ENCODE results near the gene ZNF580. TPM values are rescaled to one million over a fixed set of nuclear protein-coding genes. Genes with fewer than 3 reads are reported as not detected.

The ZNF580 gene
- total RNA-seq, 1 experiment from 2014 or later = 22.8 TPM

DNA sequence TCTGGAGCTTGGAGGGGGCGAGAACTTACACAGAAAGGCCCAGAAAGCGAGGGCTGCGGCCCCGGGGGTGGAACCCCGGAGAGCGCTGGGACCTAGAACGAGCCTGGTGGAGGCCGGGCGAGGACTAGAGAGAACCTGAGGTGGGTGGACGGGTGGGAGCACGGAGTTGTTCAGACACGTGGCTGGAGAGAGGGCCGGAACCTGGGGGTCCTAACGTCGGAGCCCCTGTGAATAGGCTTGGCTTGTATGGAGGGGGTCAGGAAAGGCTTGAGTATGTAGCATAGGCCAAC, 3.0 kb downstream of the ZNF580 start:
- Histone ChIP-seq H3K56ac (ENCODE audit: insufficient read length, low read depth, low read length) (no peak overlapping the region), H3K27ac (ENCODE audit: insufficient read length, low read depth, low read length) (no peak overlapping the region)

More for the DNA sequence above, 3.0 kb downstream of the ZNF580 start:
- Histone ChIP-seq H3K4me1 (ENCODE audit: insufficient read depth, low read length) (no peaks in the 10 kb centered on the region), H2BK120ac (ENCODE audit: low read depth, low read length, poor library complexity, severe bottlenecking) (no peak overlapping the region), H3K9me3 (ENCODE audit: control insufficient read depth, low read depth, low read length) (no peaks in the 10 kb centered on the region), H2AFZ (ENCODE audit: low read length) (no peak overlapping the region), H3K9ac (ENCODE audit: extremely low read depth, insufficient read length, low read length) (peak overlapping the region; percentile 70), H3K18ac (ENCODE audit: insufficient read length, low read depth, low read length) (no peak overlapping the region), H2BK15ac (ENCODE audit: low read depth, low read length) (no peak overlapping the region), H3K79me1 (ENCODE audit: insufficient read depth, low read depth, low read length, poor library complexity, severe bottlenecking) (peaks cover 3% of the 10 kb centered on the region), H3K4ac (ENCODE audit: low read depth, low read length) (no peak overlapping the region), H3T11ph (ENCODE audit: low read length) (no peak overlapping the region), H3K23ac (ENCODE audit: insufficient read length, low read depth, low read length) (no peak overlapping the region), H2BK12ac (ENCODE audit: insufficient read length, low read depth, low read length) (no peak overlapping the region), H2AK5ac (ENCODE audit: insufficient read length, low read length) (no peak overlapping the region), H3K27me3 (ENCODE audit: insufficient read depth, low read length) (no peaks in the 10 kb centered on the region), H2BK20ac (ENCODE audit: low read depth, low read length, poor library complexity, severe bottlenecking) (no peak overlapping the region), H3K4me2 (ENCODE audit: insufficient read depth, insufficient read length, low read length) (peak overlapping the region; percentile 73), H4K8ac (replicated peaks; ENCODE audit: insufficient read length, low read depth, low read length) (no peak overlapping the region), H3K14ac (ENCODE audit: insufficient read depth, low read length) (no peak overlapping the region; the same call in 1 of the 2 replicates), H3K23me2 (ENCODE audit: insufficient read length, low read depth, low read length, poor library complexity, severe bottlenecking) (peaks cover 40% of the 10 kb centered on the region), H3K79me2 (ENCODE audit: insufficient read depth, low read length) (peaks cover 7% of the 10 kb centered on the region; the same call in 1 of the 2 replicates), H2BK5ac (ENCODE audit: insufficient read length, low read length) (no peak overlapping the region), H4K20me1 (ENCODE audit: control insufficient read depth, insufficient read depth, insufficient read length) (no peaks in the 10 kb centered on the region), H4K5ac (ENCODE audit: insufficient read length, low read depth, low read length) (no peak overlapping the region), H4K91ac (ENCODE audit: insufficient read length, low read depth, low read length) (no peak overlapping the region)
- DNase-seq = no peak
- WGBS (ENCODE audit: extremely low coverage, insufficient read length, low lambda C conversion rate) = no CpG with 5 or more reads among the region's 15 CpGs
- Mint-ChIP-seq H3K4me3 (peak overlapping the region; percentile 97), H3K27ac (peak overlapping the region in 2 of 3 experiments; percentile 94 to 98; a peak in 4 of 7 replicates), H3K36me3 (ENCODE audit: insufficient read depth in 1 of 3, low read depth in 3 of 3) (peaks cover 17 to 37% (median 26%) of the 10 kb centered on the region in 3 experiments), H3K27me3 (ENCODE audit: low read depth) (peaks cover 3% of the 10 kb centered on the region; the same call in 1 of the 2 replicates), H3K4me1 (peaks cover 26 to 43% of the 10 kb centered on the region in 2 experiments), H3K9me3 (peaks cover 0 to 4% of the 10 kb centered on the region in 2 experiments; a peak in 2 of 5 replicates)
- TF ChIP-seq, protein P1, sequence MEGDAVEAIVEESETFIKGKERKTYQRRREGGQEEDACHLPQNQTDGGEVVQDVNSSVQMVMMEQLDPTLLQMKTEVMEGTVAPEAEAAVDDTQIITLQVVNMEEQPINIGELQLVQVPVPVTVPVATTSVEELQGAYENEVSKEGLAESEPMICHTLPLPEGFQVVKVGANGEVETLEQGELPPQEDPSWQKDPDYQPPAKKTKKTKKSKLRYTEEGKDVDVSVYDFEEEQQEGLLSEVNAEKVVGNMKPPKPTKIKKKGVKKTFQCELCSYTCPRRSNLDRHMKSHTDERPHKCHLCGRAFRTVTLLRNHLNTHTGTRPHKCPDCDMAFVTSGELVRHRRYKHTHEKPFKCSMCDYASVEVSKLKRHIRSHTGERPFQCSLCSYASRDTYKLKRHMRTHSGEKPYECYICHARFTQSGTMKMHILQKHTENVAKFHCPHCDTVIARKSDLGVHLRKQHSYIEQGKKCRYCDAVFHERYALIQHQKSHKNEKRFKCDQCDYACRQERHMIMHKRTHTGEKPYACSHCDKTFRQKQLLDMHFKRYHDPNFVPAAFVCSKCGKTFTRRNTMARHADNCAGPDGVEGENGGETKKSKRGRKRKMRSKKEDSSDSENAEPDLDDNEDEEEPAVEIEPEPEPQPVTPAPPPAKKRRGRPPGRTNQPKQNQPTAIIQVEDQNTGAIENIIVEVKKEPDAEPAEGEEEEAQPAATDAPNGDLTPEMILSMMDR (conservative IDR thresholded peaks at IDR 0.05) = no peak
